Omental fat pad (tissue), 4 donors: Measurements from ENCODE around the gene ADAMTSL2. TPM values are rescaled to one million over a fixed set of nuclear protein-coding genes. Genes with fewer than 3 reads are reported as not detected.
A peak's percentile ranks its signal among the peaks of the same experiment; 100 is the strongest.

Experiments used
- ATAC-seq: fragments of 150-250 bp; one replicate; pipeline ENCODE4 v1.9.1; 2016; ENCODE audit warnings: mild to moderate bottlenecking, moderate library complexity; ENCODE audit not compliant: low FRiP score
- DNase-seq: peaks from one replicate; pipeline ENCODE4 v3.0.0-alpha.2; 2019; ENCODE audit warnings: low spot score
- total RNA-seq, 4 donors: library from RNA; depleted of rRNA; stranded (reverse); fragments of >200 nt; gene quantifications; one replicate each; pipeline ENCODE4 v1.1.0, GENCODE V29; 2016
- TF ChIP-seq, protein P1 (sequence below), 3 donors: fragments of 450-650 bp; IDR thresholded peaks; one replicate each; pipeline ENCODE4 v1.5.1; 2016 to 2017; ENCODE audit warnings: antibody characterized with exemption in 3 of 3, mild to moderate bottlenecking in 3 of 3, moderate library complexity in 2 of 3

Gene ADAMTSL2
- total RNA-seq, 4 donors from 2014 or later: 0.63 to 4.7 (median 1.4) TPM

DNA sequence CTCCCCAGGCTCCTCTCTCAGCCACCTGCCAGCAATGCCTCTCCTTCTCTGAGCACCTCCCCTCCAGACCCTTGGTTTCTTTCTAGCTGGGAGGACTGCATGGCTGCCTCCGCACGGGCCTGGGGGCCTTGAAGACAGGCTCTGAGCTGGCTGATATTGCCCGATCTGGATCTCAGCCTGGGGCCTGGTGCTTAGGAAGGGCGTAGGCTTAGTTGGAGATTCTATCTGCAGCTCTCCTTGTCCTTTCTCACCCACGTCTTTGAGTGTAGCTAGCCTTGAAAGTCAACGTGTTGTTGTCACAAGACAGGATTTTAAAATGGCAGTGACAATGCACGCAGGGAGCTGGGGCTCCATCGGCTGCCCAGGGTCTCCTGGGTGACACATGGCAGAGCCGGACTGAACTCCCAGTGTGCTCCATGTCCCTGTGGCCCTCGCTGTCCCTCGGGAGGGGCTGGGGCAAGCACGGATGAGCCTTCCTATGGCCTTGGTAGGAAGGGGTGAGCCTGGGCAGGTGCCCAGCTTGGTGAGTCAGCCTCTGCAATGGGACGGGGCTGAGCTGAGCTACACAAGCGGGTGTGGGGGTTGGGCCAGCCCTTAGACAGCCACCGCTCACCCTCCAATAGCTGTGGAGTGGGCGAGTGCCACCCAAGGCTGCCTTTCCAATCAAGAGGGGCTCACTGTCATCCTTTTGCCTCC, 9.4 kb downstream of the ADAMTSL2 start:
- TF ChIP-seq, protein P1, sequence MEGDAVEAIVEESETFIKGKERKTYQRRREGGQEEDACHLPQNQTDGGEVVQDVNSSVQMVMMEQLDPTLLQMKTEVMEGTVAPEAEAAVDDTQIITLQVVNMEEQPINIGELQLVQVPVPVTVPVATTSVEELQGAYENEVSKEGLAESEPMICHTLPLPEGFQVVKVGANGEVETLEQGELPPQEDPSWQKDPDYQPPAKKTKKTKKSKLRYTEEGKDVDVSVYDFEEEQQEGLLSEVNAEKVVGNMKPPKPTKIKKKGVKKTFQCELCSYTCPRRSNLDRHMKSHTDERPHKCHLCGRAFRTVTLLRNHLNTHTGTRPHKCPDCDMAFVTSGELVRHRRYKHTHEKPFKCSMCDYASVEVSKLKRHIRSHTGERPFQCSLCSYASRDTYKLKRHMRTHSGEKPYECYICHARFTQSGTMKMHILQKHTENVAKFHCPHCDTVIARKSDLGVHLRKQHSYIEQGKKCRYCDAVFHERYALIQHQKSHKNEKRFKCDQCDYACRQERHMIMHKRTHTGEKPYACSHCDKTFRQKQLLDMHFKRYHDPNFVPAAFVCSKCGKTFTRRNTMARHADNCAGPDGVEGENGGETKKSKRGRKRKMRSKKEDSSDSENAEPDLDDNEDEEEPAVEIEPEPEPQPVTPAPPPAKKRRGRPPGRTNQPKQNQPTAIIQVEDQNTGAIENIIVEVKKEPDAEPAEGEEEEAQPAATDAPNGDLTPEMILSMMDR (IDR thresholded peaks at IDR 0.05): no peak
- DNase-seq (no peak), ATAC-seq (no peak)

GRCh38 chr9:133545494-133546286, 11.2 kb downstream of the ADAMTSL2 start:
- TF ChIP-seq, protein P1 (IDR thresholded peaks at IDR 0.05): no peak
- DNase-seq (no peak), ATAC-seq (peak; percentile 29)

DNA sequence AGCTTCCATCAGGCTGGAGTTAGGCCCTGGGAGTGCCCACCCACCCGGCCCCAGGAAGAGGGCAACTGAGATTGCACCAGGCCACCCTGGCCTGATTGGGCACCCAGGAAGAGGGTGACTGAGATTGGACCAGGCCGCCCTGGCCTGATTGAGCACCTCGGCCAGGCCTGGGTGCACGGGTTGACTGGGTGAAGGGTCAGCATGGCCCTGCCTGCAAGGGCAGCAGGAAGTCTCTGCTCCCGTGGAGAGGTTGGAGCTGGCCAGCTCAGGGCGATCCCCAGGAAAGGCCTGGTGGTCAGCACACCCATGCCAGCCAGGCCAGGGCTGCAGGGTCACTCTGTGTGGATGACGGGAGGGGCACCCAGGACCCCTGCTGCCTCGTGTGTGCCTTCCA, 11.8 kb downstream of the ADAMTSL2 start:
- TF ChIP-seq, protein P1 (IDR thresholded peaks at IDR 0.05): no peak
- no peak for ATAC-seq
- DNase-seq: no peak

DNA sequence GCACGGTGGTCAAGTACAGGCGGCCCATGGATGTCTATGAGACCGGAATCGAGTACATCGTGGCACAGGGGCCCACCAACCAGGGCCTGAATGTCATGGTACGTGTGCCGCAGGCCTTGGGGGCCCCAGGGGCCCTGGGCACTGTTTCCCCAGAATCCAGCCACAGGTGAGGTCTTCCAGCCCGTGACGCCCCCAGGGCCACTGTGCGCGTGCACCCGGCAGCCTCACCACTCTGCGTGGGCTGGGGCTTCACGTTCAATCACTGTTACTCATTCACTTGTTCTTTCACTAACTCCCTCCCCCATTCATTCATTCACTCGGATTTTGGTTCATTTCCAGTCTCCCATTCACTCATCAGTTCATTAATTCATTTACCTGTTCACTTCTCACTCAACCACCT, 12.6 kb downstream of the ADAMTSL2 start:
- DNase-seq (no peak), ATAC-seq (no peak)
- TF ChIP-seq, protein P1 (IDR thresholded peaks at IDR 0.05): no peak

DNA sequence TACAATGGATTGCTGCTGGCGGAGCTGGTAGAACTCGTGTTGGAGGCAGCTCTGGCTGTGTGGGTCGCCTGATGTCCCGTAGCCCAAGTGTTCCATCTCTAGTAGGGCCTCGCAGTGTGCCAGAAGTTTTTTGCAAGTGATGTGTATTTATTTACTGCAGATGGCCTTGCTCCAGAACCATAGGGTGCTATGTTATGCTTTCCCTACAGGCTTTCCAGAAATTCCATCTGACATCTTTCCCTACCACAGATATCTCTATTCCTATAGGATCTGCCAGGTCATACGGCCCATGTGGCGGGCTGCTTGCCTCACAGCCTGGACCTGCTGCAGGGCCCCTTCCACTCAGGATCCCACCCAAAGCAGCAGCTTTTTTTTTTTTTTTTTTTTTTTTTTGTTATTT, 16.9 kb downstream of the ADAMTSL2 start:
- ATAC-seq (no peak), DNase-seq (no peak)
- TF ChIP-seq, protein P1 (IDR thresholded peaks at IDR 0.05): no peak

- no peak for DNase-seq
- TF ChIP-seq, protein P1 (IDR thresholded peaks at IDR 0.05): no peak
- no peak for ATAC-seq
Measured at GRCh38 chr9:133552236-133552635, 17.7 kb downstream of the ADAMTSL2 start.
